Heart left ventricle (tissue), 16 donors: Measurements from ENCODE around the gene C3orf49. TPM values are rescaled to one million over a fixed set of nuclear protein-coding genes. Genes with fewer than 3 reads are reported as not detected.

Source experiments
- ATAC-seq, 4 donors: fragments of 200-7000 bp; cut with Tn5 transposase; one replicate each; pipeline ENCODE4 v1.9.1; 2020 to 2022; ENCODE audit warnings: moderate library complexity in 4 of 4, mild to moderate bottlenecking in 3 of 4, moderate number of reproducible peaks in 1 of 4
- DNase-seq, 5 donors: peaks; one replicate each; pipeline ENCODE4 v3.0.0-alpha.2; 2020
- H3K27ac ChIP-seq, 12 donors: fragments of 200-600 bp; sonication (generic) in 4 of 12; one replicate each; pipeline versions ENCODE4 v1.5.0 to v1.8.0; 2016 to 2022; ENCODE audit warnings: mild to moderate bottlenecking in 2 of 12
- H3K27me3 ChIP-seq, 9 donors: fragments of 200-600 bp; sonication (generic) in 2 of 9; one replicate each; pipeline versions ENCODE4 v1.5.1 to v1.8.0; 2016 to 2022; ENCODE audit warnings: mild to moderate bottlenecking in 3 of 9
- H3K36me3 ChIP-seq, 9 donors: fragments of 200-600 bp; sonication (generic) in 2 of 9; one replicate each; pipeline versions ENCODE4 v1.5.0 to v1.8.0; 2018 to 2022; ENCODE audit warnings: mild to moderate bottlenecking in 2 of 9
- H3K4me1 ChIP-seq, 12 donors: fragments of 200-600 bp; sonication (generic) in 4 of 12; one replicate each; pipeline versions ENCODE4 v1.5.0 to v1.8.0; 2016 to 2022; ENCODE audit warnings: mild to moderate bottlenecking in 3 of 12
- H3K4me3 ChIP-seq, 12 donors: fragments of 200-600 bp; sonication (generic) in 4 of 12; one replicate each; pipeline versions ENCODE4 v1.5.0 to v1.8.0; 2017 to 2022; ENCODE audit warnings: mild to moderate bottlenecking in 9 of 12, moderate library complexity in 4 of 12
- H3K9me3 ChIP-seq, 12 donors: fragments of 200-600 bp; sonication (generic) in 4 of 12; one replicate each; pipeline versions ENCODE4 v1.5.0 to v1.8.0; 2016 to 2022; ENCODE audit warnings: mild to moderate bottlenecking in 1 of 12
- POLR2A ChIP-seq, 2 donors: fragments of 450-650 bp; IDR thresholded peaks; one replicate each; pipeline ENCODE4 v1.6.1; 2017; ENCODE audit warnings: antibody characterized with exemption in 2 of 2, mild to moderate bottlenecking in 2 of 2, moderate library complexity in 2 of 2
- WGBS, 4 donors: extraction: QIAGEN DNeasy Blood & Tissue Kit in 2 of 4; methylation state at CpG; one replicate each; pipeline versions ENCODE4 v1.1.5 to v1.1.7; 2013 to 2018; 5-methylcytosine and 5-hydroxymethylcytosine counted together
- intact Hi-C, 10 donors: fragments of 100-400 bp; cut with DNase I; formaldehyde crosslinking; loops; one replicate each; pipeline versions ENCODE4 v1.11.1 to v1.14.2; 2022
- polyA plus RNA-seq, 2 donors: library from polyadenylated mRNA; stranded (reverse); fragments of 200-250 nt; gene quantifications; one replicate each; pipeline ENCODE4 v1.2.3, GENCODE V29; 2013
- total RNA-seq, 9 donors: library from RNA; depleted of rRNA in 2 of 9; stranded (reverse); fragments of >200 nt in 2 of 9; fragmentation: NEBNext Ultra II Directional in 3 of 9; extraction: Animal tissue kit (Norgen Biotek cat#: 25700) in 3 of 9; gene quantifications; one replicate each; pipeline versions ENCODE4 v1.1.0 to v1.2.4, GENCODE V29; 2016 to 2023
- TF ChIP-seq, protein P1 (sequence below), 12 donors: fragments of 200-600 bp; sonication (generic) in 4 of 12; IDR thresholded peaks; one replicate each; pipeline versions ENCODE4 v1.5.0 to v1.8.0; 2018 to 2022; ENCODE audit warnings: antibody characterized with exemption in 12 of 12, mild to moderate bottlenecking in 5 of 12
- donor health status: ischemic (EF 13 %, LVEDD 7.1; RV severe dilation, severe dysfunction).
- donor health status: healthy with polysubstance abuse.
- donor health status: DM: no; HTN: yes; CAD: no.
- donor health status: DM: no; HTN: no; CAD: no.
- donor health status: ischemic (EF 25% LVEDD 6.9; RV normal size, moderate dysfunction).
- donor health status: ischemic (EF 25% LVEDD 5.7; RV mildly dilated, moderate dysfunction).
- donor health status: healthy.
- donor health status: DM: yes; HTN: yes; CAD: no.
- donor health status: ischemic (EF 35%, LVEDD 5.7; RV mildly dilated, moderate dysfunction).
- donor health status: nonischemic (EF 11% LVEDD 7.7; RV severe dilation, severe dysfunction).
- donor health status: DM: yes; HTN: yes; CAD: no.
- donor health status: PGD.
- donor health status: ischemic (EF 29% LVEDD 5.4; RV normal size, mild dysfunction).
- donor health status: nonischemic (EF 23%, LVEDD 6.1; RV moderate dilation, normal function).

The C3orf49 gene
- total and polyA plus RNA-seq, 11 donors = not detected

GRCh38 chr3:63795438-63795837 is 23.7 kb upstream of the C3orf49 start:
- intact Hi-C loops = no loop called here
- ATAC-seq (no peak), DNase-seq (no peak)
- no peak for TF ChIP-seq POLR2A (IDR thresholded peaks at IDR 0.05)
- TF ChIP-seq, protein P1, sequence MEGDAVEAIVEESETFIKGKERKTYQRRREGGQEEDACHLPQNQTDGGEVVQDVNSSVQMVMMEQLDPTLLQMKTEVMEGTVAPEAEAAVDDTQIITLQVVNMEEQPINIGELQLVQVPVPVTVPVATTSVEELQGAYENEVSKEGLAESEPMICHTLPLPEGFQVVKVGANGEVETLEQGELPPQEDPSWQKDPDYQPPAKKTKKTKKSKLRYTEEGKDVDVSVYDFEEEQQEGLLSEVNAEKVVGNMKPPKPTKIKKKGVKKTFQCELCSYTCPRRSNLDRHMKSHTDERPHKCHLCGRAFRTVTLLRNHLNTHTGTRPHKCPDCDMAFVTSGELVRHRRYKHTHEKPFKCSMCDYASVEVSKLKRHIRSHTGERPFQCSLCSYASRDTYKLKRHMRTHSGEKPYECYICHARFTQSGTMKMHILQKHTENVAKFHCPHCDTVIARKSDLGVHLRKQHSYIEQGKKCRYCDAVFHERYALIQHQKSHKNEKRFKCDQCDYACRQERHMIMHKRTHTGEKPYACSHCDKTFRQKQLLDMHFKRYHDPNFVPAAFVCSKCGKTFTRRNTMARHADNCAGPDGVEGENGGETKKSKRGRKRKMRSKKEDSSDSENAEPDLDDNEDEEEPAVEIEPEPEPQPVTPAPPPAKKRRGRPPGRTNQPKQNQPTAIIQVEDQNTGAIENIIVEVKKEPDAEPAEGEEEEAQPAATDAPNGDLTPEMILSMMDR (IDR thresholded peaks at IDR 0.05) = no peak
- Histone ChIP-seq H3K9me3 (no peaks in the 10 kb centered on the region), H3K27ac (no peak overlapping the region), H3K4me3 (no peak overlapping the region), H3K27me3 (no peaks in the 10 kb centered on the region), H3K4me1 (no peaks in the 10 kb centered on the region), H3K36me3 (no peaks in the 10 kb centered on the region)
- 81 to 89% (median 84%) methylated on average over 6 of the region's 6 CpGs for WGBS, 4 donors

DNA sequence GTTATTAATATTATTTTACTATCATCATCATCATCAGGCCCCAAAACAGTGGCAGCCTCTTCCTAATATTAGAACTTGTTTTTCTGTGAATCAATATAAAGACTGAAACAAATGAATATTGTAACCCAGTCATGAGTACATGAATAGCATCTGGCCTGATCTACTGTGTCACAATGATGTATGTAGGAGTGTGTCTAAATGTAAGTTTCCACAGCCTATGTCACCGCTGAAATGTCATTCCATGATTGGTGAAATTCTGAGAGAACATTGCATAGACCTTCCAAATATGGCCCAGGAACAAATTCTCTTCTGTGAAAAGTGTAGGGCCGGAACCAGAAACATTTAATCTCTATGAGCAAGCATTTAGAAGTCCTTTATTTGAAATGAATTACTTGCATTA is 20.6 kb upstream of the C3orf49 start:
- DNase-seq (no peak), ATAC-seq (no peak)
- TF ChIP-seq, protein P1 (IDR thresholded peaks at IDR 0.05) = no peak
- TF ChIP-seq POLR2A (IDR thresholded peaks at IDR 0.05) = no peak
- no peaks in the 10 kb centered on the region for H3K27me3 ChIP-seq
- no peaks in the 10 kb centered on the region for H3K4me1 ChIP-seq
- no peak overlapping the region for H3K4me3 ChIP-seq
- no peaks in the 10 kb centered on the region for H3K36me3 ChIP-seq
- no peak overlapping the region for H3K27ac ChIP-seq
- intact Hi-C loops = no loop called here
- WGBS, 4 donors = 96 to 98% (median 97%) methylated on average over 2 of the region's 2 CpGs
- no peaks in the 10 kb centered on the region for H3K9me3 ChIP-seq

DNA sequence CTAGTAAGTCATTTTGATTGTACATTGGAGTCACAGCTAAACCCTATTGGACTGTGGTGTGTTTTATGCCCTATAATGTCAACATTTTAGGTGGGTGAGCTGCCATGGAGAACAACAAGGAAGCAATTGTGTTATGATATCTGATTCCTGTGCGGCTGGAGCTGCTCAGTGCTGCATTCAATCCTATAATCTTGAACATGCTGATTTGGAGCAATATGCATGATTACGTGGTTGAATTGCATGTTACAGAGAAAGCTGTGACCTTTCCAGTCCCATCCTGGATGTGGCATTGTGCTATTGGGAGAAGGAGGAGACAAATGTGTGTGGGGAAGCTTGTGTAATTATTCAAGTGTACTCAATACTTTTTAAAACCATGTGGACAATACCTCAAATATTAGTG is 20.1 kb upstream of the C3orf49 start:
- no peak for TF ChIP-seq POLR2A (IDR thresholded peaks at IDR 0.05)
- TF ChIP-seq, protein P1 (IDR thresholded peaks at IDR 0.05) = no peak
- H3K36me3 ChIP-seq = no peaks in the 10 kb centered on the region
- DNase-seq (no peak), ATAC-seq (no peak)
- no peak overlapping the region for H3K27ac ChIP-seq
- no peaks in the 10 kb centered on the region for H3K27me3 ChIP-seq
- no peaks in the 10 kb centered on the region for H3K4me1 ChIP-seq
- H3K9me3 ChIP-seq = no peaks in the 10 kb centered on the region
- intact Hi-C loops = no loop called here
- WGBS, 4 donors = 70 to 91% (median 78%) methylated on average over 2 of the region's 2 CpGs
- H3K4me3 ChIP-seq = no peak overlapping the region

DNA sequence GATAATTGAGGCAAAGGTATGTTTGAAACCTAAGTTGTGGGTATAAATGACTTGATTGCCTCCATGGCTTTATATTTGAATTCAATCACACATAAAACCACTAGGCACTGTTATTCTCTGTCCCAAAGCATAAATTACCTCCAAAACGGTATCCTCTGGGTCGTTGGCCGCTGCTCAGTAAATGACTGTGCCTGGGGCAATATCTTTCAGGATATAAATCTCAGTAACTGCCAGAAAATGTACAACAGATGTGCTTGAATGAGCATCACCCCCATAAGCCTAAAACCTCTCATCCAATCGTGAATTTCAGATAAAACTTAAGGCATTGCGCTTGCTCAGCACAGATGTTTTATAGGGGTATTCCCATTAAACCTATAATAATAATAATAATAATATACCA is 19.0 kb upstream of the C3orf49 start:
- H3K27me3 ChIP-seq = no peaks in the 10 kb centered on the region
- no peaks in the 10 kb centered on the region for H3K36me3 ChIP-seq
- no peak overlapping the region for H3K27ac ChIP-seq
- DNase-seq = no peak
- no peaks in the 10 kb centered on the region for H3K9me3 ChIP-seq
- TF ChIP-seq POLR2A (IDR thresholded peaks at IDR 0.05) = no peak
- TF ChIP-seq, protein P1 (IDR thresholded peaks at IDR 0.05) = no peak
- no peaks in the 10 kb centered on the region for H3K4me1 ChIP-seq
- H3K4me3 ChIP-seq = no peak overlapping the region
- intact Hi-C loops = no loop called here
- 86 to 93% (median 91%) methylated on average over 5 of the region's 5 CpGs for WGBS, 4 donors
- no peak for ATAC-seq
